ENCODE data around the gene ZCCHC8.
A peak's percentile ranks its signal among the peaks of the same experiment; 100 is the strongest.

ZCCHC8 gene

DNA sequence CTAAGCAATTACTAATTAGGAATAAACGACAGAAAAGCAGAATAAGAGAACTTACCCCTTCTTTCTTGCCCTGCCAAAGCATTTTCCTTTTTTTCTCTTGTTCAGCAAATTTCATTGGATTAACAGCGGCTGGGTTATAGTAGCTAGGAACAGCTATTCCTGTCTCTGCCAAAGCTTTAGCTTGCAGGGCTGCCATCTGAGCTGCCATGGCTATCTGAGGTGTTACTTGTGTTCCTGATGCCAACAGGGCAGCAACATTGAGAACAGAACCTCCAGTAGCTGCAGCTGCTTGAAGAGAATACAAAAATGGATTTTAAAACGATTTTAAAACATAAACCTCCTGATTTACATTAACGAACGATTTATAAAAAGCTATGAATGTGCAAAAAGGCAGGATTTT, 7.4 kb upstream of the ZCCHC8 start:
- no peak for TF ChIP-seq ZFX (IDR thresholded peaks at IDR 0.05)
- TF ChIP-seq, protein P1, sequence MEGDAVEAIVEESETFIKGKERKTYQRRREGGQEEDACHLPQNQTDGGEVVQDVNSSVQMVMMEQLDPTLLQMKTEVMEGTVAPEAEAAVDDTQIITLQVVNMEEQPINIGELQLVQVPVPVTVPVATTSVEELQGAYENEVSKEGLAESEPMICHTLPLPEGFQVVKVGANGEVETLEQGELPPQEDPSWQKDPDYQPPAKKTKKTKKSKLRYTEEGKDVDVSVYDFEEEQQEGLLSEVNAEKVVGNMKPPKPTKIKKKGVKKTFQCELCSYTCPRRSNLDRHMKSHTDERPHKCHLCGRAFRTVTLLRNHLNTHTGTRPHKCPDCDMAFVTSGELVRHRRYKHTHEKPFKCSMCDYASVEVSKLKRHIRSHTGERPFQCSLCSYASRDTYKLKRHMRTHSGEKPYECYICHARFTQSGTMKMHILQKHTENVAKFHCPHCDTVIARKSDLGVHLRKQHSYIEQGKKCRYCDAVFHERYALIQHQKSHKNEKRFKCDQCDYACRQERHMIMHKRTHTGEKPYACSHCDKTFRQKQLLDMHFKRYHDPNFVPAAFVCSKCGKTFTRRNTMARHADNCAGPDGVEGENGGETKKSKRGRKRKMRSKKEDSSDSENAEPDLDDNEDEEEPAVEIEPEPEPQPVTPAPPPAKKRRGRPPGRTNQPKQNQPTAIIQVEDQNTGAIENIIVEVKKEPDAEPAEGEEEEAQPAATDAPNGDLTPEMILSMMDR (conservative IDR thresholded peaks at IDR 0.05), result no peak
- H3K27ac ChIP-seq, result no peak overlapping the region

DNA sequence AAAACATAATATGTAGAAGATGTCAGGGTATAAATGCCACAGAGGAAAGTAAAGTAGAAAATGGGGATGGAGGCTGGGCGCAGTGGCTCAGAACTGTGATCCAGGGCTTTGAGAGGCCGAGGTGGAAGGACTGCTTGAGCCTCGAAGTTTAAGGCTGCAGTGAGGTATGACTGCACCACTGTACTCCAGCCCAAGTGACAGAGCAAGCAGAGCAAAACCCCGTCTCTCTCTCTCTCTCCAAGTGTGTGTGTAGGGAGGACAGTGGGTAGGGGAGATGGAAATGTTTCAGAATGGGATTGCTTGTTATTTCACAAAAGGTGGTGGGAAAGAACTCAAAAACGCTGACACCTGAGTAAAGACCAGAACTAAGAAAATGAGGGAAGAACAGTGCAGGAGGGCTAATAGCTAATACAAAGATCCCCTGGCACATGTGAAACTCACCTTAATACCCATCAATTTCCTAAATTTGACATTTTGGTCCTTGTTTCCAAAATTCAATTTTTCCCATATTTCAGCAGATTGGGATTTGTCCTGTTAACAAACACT, 5.7 kb upstream of the ZCCHC8 start:
- TF ChIP-seq, protein P1 (conservative IDR thresholded peaks at IDR 0.05), result no peak
- no peak for TF ChIP-seq ZFX (IDR thresholded peaks at IDR 0.05)
- H3K27ac ChIP-seq, result no peak overlapping the region

DNA sequence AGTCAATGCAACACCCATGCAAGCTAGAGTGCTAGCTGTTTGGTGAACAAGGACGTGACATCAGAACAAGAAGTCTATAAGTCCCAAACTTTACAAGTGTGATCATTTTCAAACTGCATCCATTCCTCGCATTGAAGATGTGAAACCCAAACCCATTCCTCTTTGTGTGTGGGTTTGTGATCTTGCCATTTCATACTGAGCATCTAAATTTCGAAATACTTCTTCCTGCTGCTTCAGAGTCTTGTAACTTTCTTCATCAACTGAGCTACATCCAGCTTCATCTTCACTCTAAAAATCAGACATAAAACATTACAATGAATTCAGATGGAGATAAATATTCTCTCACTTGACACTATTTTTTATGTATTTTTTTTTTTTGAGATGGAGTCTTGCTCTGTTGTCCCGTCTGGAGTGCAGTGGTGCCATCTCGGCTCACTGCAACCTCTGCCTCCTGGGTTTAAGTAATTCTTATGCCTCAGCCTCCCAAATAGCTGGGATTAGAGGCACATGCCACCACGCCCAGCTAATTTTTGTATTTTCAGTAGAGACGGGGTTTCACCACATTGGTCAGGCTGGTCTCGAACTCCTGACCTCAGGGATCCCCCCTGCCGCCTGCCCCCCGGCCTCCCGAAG, 4.8 kb upstream of the ZCCHC8 start:
- TF ChIP-seq, protein P1 (conservative IDR thresholded peaks at IDR 0.05), result no peak
- no peak for TF ChIP-seq ZFX (IDR thresholded peaks at IDR 0.05)
- H3K27ac ChIP-seq, result no peak overlapping the region

DNA sequence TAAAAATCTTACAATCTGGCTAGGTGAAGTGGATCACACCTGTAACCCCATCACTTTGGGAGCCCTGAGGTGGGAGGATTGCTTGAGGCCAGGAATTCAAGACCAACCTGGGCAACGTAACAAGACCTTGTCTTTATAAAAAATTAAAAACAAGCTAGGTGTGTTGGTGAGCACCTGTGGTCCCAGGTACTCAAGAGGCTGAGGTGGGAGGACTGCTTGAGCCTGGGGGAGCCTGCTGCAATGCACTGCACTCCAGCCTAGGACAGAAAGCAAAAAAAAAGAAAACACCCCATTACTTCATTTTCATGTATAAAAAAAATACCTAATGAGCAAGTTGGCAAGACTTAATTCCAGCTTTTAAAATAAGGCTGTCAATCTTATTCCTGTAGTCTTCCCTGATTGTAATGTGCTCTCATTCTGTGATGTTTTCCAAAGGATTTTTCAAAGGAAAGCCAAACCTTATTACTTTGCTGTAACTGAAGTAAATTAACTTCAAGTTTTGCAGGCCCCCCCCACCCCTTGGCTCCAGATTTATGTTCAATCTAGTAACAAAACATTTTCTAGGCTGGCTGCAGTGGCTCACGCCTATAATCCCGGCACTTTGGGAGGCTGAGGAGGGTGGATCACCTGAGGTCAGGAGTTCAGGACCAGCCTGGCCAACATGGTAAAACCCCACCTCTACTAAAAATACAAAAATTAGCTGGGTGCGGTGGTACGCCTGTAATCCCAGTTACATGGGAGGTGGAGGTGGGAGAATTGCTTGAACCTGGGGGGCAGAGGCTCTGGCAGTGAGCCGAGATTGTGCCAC, 3.3 kb upstream of the ZCCHC8 start:
- TF ChIP-seq, protein P1 (conservative IDR thresholded peaks at IDR 0.05), result no peak
- TF ChIP-seq ZFX (IDR thresholded peaks at IDR 0.05), result no peak
- no peak overlapping the region for H3K27ac ChIP-seq

DNA sequence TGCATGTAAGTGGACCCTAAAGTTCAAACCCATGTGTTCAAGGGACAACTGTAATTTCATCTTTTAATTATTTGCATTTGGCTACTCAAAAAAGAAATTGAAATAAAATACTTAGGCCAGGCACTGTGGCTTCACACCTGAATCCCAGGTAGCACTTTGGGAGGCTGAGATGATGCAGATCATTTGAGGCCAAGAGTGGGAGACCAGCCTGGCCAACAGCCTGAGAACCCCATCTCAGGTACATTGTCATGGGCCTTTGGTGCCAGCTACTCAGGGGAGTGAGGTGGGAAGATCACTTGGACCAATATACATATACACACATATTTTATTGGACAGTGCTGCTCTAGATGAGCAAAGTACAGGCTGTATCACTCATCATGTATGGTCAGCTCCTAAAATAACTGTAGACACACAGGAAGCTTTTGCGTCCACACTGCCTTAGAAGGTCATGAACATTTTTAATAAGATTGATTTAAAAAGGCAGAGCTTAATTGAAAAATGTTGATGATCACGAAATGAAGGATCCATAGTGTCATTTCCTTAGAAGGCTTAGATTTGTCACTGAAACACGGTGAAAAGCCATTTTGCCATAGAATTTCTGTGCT, 2.5 kb upstream of the ZCCHC8 start:
- TF ChIP-seq ZFX (IDR thresholded peaks at IDR 0.05), result no peak
- TF ChIP-seq, protein P1 (conservative IDR thresholded peaks at IDR 0.05), result no peak
- H3K27ac ChIP-seq, result no peak overlapping the region

DNA sequence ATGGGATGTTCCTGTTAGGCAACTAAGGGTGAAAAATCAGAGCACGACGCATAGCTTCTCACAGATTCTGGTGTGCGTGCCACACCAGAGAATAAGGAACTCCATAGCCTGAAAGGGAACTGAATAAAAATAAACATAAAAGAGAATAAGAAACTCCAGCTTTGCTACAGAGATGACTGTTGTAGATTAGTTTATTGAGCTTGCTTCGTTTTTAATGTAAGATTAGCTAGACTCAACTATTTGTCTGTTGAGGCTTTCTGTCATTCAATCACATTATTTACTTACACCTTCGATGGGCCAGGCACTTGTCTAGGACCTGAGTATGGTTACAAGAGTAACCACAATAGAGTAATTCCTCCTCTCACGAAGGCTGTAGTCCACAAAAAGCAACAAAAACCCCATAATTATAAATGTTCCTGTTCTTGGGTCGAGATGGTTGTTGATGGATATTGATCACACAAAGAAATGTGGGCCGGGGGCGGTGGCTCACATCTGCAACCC, 807 bp upstream of the ZCCHC8 start:
- peak overlapping the region; percentile 98 for H3K27ac ChIP-seq
- TF ChIP-seq, protein P1 (conservative IDR thresholded peaks at IDR 0.05), result no peak
- no peak for TF ChIP-seq ZFX (IDR thresholded peaks at IDR 0.05)
